T-helper 2 cell treated with Interferon-gamma antibody and Interleukin-4, amounts not matched to agents 5 μg/mL and 100 μg/mL, for 36 hours (primary cell): ENCODE measurements around the gene FOXN3.

Experiments
- DNase-seq: peaks from one replicate; pipeline ENCODE4 v3.0.0; 2021; ENCODE audit warnings: low spot score
- H3K27ac Mint-ChIP-seq: one replicate; pipeline ENCODE4 v1.8.0; 2021; ENCODE audit warnings: mild to moderate bottlenecking, mixed read lengths
- H3K27me3 Mint-ChIP-seq: one replicate; pipeline ENCODE4 v1.8.0; 2021; ENCODE audit warnings: low read depth, mixed read lengths
- H3K36me3 Mint-ChIP-seq: one replicate; pipeline ENCODE4 v1.8.0; 2021; ENCODE audit warnings: low read depth, mixed read lengths
- H3K4me1 Mint-ChIP-seq: one replicate; pipeline ENCODE4 v1.8.0; 2021; ENCODE audit warnings: low read depth, mixed read lengths
- H3K4me3 Mint-ChIP-seq: one replicate; pipeline ENCODE4 v1.8.0; 2022; ENCODE audit warnings: mild to moderate bottlenecking, moderate library complexity, mixed read lengths
- H3K9me3 Mint-ChIP-seq: one replicate; pipeline ENCODE4 v1.8.0; 2021; ENCODE audit warnings: mixed read lengths

The FOXN3 gene

GRCh38 chr14:89427426-89428172 lies 10.6 kb upstream of the FOXN3 start:
- Mint-ChIP-seq H3K4me1 (peaks cover 69% of the 10 kb centered on the region), H3K27ac (peak overlapping the region; percentile 77), H3K36me3 (peaks cover 12% of the 10 kb centered on the region), H3K4me3 (peak overlapping the region; percentile 20), H3K9me3 (no peaks in the 10 kb centered on the region), H3K27me3 (no peaks in the 10 kb centered on the region)
- no peak for DNase-seq

- peak overlapping the region; percentile 55 for H3K27ac Mint-ChIP-seq
- H3K9me3 Mint-ChIP-seq, result no peaks in the 10 kb centered on the region
- peaks cover 10% of the 10 kb centered on the region for H3K36me3 Mint-ChIP-seq
- H3K27me3 Mint-ChIP-seq, result no peaks in the 10 kb centered on the region
- H3K4me1 Mint-ChIP-seq, result peaks cover 69% of the 10 kb centered on the region
- H3K4me3 Mint-ChIP-seq, result peak overlapping the region; percentile 49
- DNase-seq, result no peak
Observed at GRCh38 chr14:89425931-89426330, 8.9 kb upstream of the FOXN3 start.

GRCh38 chr14:89424241-89424640 lies 7.2 kb upstream of the FOXN3 start:
- DNase-seq, result no peak
- H3K4me3 Mint-ChIP-seq, result peak overlapping the region; percentile 9
- H3K4me1 Mint-ChIP-seq, result peaks cover 71% of the 10 kb centered on the region
- peaks cover 17% of the 10 kb centered on the region for H3K36me3 Mint-ChIP-seq
- H3K27ac Mint-ChIP-seq, result peak overlapping the region; percentile 57
- no peaks in the 10 kb centered on the region for H3K9me3 Mint-ChIP-seq
- H3K27me3 Mint-ChIP-seq, result no peaks in the 10 kb centered on the region

GRCh38 chr14:89422952-89423345 lies 5.9 kb upstream of the FOXN3 start:
- Mint-ChIP-seq H3K27ac (peak overlapping the region; percentile 1), H3K27me3 (no peaks in the 10 kb centered on the region), H3K4me3 (peak overlapping the region; percentile 39), H3K36me3 (peaks cover 20% of the 10 kb centered on the region), H3K9me3 (no peaks in the 10 kb centered on the region), H3K4me1 (peaks cover 71% of the 10 kb centered on the region)
- DNase-seq, result no peak

GRCh38 chr14:89422181-89422951 lies 5.3 kb upstream of the FOXN3 start:
- DNase-seq, result peak; percentile 68
- peak overlapping the region; percentile 1 for H3K27ac Mint-ChIP-seq
- H3K4me3 Mint-ChIP-seq, result peak overlapping the region; percentile 39

GRCh38 chr14:89420502-89420901 lies 3.5 kb upstream of the FOXN3 start:
- Mint-ChIP-seq H3K36me3 (peaks cover 20% of the 10 kb centered on the region), H3K9me3 (no peaks in the 10 kb centered on the region), H3K27ac (peak overlapping the region; percentile 36), H3K4me1 (peaks cover 65% of the 10 kb centered on the region), H3K27me3 (no peaks in the 10 kb centered on the region), H3K4me3 (no peak overlapping the region)
- no peak for DNase-seq

More at GRCh38 chr14:89422181-89422951, 5.3 kb upstream of the FOXN3 start:
- no peaks in the 10 kb centered on the region for H3K9me3 Mint-ChIP-seq
- no peaks in the 10 kb centered on the region for H3K27me3 Mint-ChIP-seq
- peaks cover 69% of the 10 kb centered on the region for H3K4me1 Mint-ChIP-seq
- H3K36me3 Mint-ChIP-seq, result peaks cover 20% of the 10 kb centered on the region

- Mint-ChIP-seq H3K9me3 (no peaks in the 10 kb centered on the region), H3K27ac (peak overlapping the region; percentile 14), H3K4me1 (peaks cover 70% of the 10 kb centered on the region), H3K36me3 (peaks cover 20% of the 10 kb centered on the region), H3K27me3 (no peaks in the 10 kb centered on the region), H3K4me3 (no peak overlapping the region)
- DNase-seq, result no peak
Observed at GRCh38 chr14:89419973-89420482, 3.0 kb upstream of the FOXN3 start.

- Mint-ChIP-seq H3K9me3 (no peaks in the 10 kb centered on the region), H3K4me3 (peak overlapping the region; percentile 63), H3K4me1 (peaks cover 63% of the 10 kb centered on the region), H3K27ac (peak overlapping the region; percentile 69), H3K27me3 (no peaks in the 10 kb centered on the region), H3K36me3 (peaks cover 15% of the 10 kb centered on the region)
- DNase-seq, result no peak
Observed at GRCh38 chr14:89418976-89419375, 1.9 kb upstream of the FOXN3 start.

- peaks cover 15% of the 10 kb centered on the region for H3K36me3 Mint-ChIP-seq
- H3K4me3 Mint-ChIP-seq, result peak overlapping the region; percentile 89
- no peaks in the 10 kb centered on the region for H3K9me3 Mint-ChIP-seq
- peak overlapping the region; percentile 56 for H3K27ac Mint-ChIP-seq
- H3K4me1 Mint-ChIP-seq, result peaks cover 58% of the 10 kb centered on the region
- no peaks in the 10 kb centered on the region for H3K27me3 Mint-ChIP-seq
- DNase-seq, result peak; percentile 19
Observed at GRCh38 chr14:89418452-89418851, 1.4 kb upstream of the FOXN3 start.

- Mint-ChIP-seq H3K36me3 (peaks cover 20% of the 10 kb centered on the region), H3K4me3 (peak overlapping the region; percentile 89), H3K4me1 (peaks cover 52% of the 10 kb centered on the region), H3K27ac (peak overlapping the region; percentile 92), H3K27me3 (no peaks in the 10 kb centered on the region), H3K9me3 (no peaks in the 10 kb centered on the region)
- peak; percentile 60 for DNase-seq
Observed at GRCh38 chr14:89417465-89418225, 612 bp upstream of the FOXN3 start.

- Mint-ChIP-seq H3K4me1 (peaks cover 44% of the 10 kb centered on the region), H3K27ac (peak overlapping the region; percentile 92), H3K36me3 (peaks cover 27% of the 10 kb centered on the region), H3K4me3 (peak overlapping the region; percentile 95), H3K27me3 (no peaks in the 10 kb centered on the region), H3K9me3 (no peaks in the 10 kb centered on the region)
- DNase-seq, result peak; percentile 98
Observed at GRCh38 chr14:89416002-89416995, 734 bp downstream of the FOXN3 start.

GRCh38 chr14:89415159-89415558 lies 1.9 kb downstream of the FOXN3 start:
- DNase-seq, result no peak
- peaks cover 33% of the 10 kb centered on the region for H3K36me3 Mint-ChIP-seq
- H3K27ac Mint-ChIP-seq, result peak overlapping the region; percentile 51
- no peaks in the 10 kb centered on the region for H3K27me3 Mint-ChIP-seq
- peak overlapping the region; percentile 95 for H3K4me3 Mint-ChIP-seq
- H3K4me1 Mint-ChIP-seq, result peaks cover 44% of the 10 kb centered on the region
- no peaks in the 10 kb centered on the region for H3K9me3 Mint-ChIP-seq

- H3K27ac Mint-ChIP-seq, result no peak overlapping the region
- no peak overlapping the region for H3K4me3 Mint-ChIP-seq
- peaks cover 39% of the 10 kb centered on the region for H3K4me1 Mint-ChIP-seq
- no peaks in the 10 kb centered on the region for H3K27me3 Mint-ChIP-seq
- DNase-seq, result no peak
- H3K9me3 Mint-ChIP-seq, result no peaks in the 10 kb centered on the region
- peaks cover 37% of the 10 kb centered on the region for H3K36me3 Mint-ChIP-seq
Observed at GRCh38 chr14:89411976-89412375, 5.1 kb downstream of the FOXN3 start.
